Adrenal gland (tissue), 12 donors: ENCODE measurements around the gene HJURP. TPM values are rescaled to one million over a fixed set of nuclear protein-coding genes. Genes with fewer than 3 reads are reported as not detected.
"Not testable (repeated sequence)": the region's sequence is repeated elsewhere in the genome, so short reads cannot be mapped to it uniquely, and the experiment has no call there.

Experiments used
- DNase-seq, 7 donors: peaks; one replicate each; pipeline ENCODE4 v3.0.0-alpha.2; 2019 to 2020
- H3K27ac ChIP-seq, 5 donors: fragments of 200-600 bp; sonication (generic) in 4 of 5; 1 replicate in 3 of 5; 2 replicates in 2 of 5; pipeline versions ENCODE4 v1.5.1 to v1.8.0; 2016 to 2020; ENCODE audit warnings: mild to moderate bottlenecking in 1 of 5
- H3K27me3 ChIP-seq: fragments of 200-600 bp; 2 replicates; pipeline ENCODE4 v1.8.0; 2021
- H3K36me3 ChIP-seq, 2 donors: fragments of 200-600 bp; replicated peaks in 1 of 2; 1 replicate in 1 of 2; 2 replicates in 1 of 2; pipeline versions ENCODE4 v1.5.1 to v1.8.0; 2018 to 2022
- H3K4me1 ChIP-seq, 2 donors: fragments of 200-600 bp; replicated peaks in 1 of 2; 1 replicate in 1 of 2; 2 replicates in 1 of 2; pipeline versions ENCODE4 v1.5.1 to v1.8.0; 2018 to 2021
- H3K4me3 ChIP-seq, 4 donors: fragments of 200-600 bp; sonication (generic) in 3 of 4; one replicate each; pipeline ENCODE4 v1.5.1; 2016 to 2018
- H3K9me3 ChIP-seq, 3 donors: fragments of 200-600 bp; sonication (generic) in 1 of 3; replicated peaks in 1 of 3; 1 replicate in 2 of 3; 2 replicates in 1 of 3; pipeline versions ENCODE4 v1.5.1 to v1.8.0; 2016 to 2021
- CTCF ChIP-seq, 6 experiments: fragments of 450-650 bp in 4 of 6; fragments of 200-600 bp in 2 of 6; sonication (generic) in 1 of 6; IDR thresholded peaks; 1 replicate in 5 of 6; 2 replicates in 1 of 6; pipeline versions ENCODE4 v1.5.1 to v1.8.0; 2016 to 2021; ENCODE audit warnings: antibody characterized with exemption in 6 of 6, mild to moderate bottlenecking in 2 of 6, moderate library complexity in 1 of 6
- POLR2A ChIP-seq, 2 donors: fragments of 450-650 bp; IDR thresholded peaks; one replicate each; pipeline ENCODE4 v1.6.1; 2017; ENCODE audit warnings: antibody characterized with exemption in 2 of 2, mild to moderate bottlenecking in 2 of 2, moderate library complexity in 1 of 2
- WGBS, 4 donors: extraction: QIAGEN DNeasy Blood & Tissue Kit in 2 of 4; methylation state at CpG; one replicate each; pipeline versions ENCODE4 v1.1.5 to v1.1.7; 2013 to 2017; 5-methylcytosine and 5-hydroxymethylcytosine counted together
- intact Hi-C, 2 donors: fragments of 100-400 bp; cut with DNase I; formaldehyde crosslinking; loops; one replicate each; pipeline versions ENCODE4 v1.14.1 to v1.15.0; 2022 to 2023
- polyA plus RNA-seq, 3 donors: library from polyadenylated mRNA; stranded (reverse); fragments of 200-250 nt in 2 of 3; fragments of 350-450 nt in 1 of 3; fragmentation: Illumina TruSeq in 1 of 3; extraction: RNeasy Lipid Tissue Mini Kit (QIAGEN cat#74804) in 1 of 3; gene quantifications; one replicate each; pipeline ENCODE4 v1.2.3, GENCODE V29; 2013 to 2014
- total RNA-seq, 9 donors: library from RNA; depleted of rRNA in 4 of 9; stranded (reverse); fragments of >200 nt in 4 of 9; fragments of 120-200 nt in 1 of 9; fragmentation: NEBNext Ultra II Directional in 1 of 9; extraction: Animal tissue kit (Norgen Biotek cat#: 25700) in 1 of 9; gene quantifications; one replicate each; pipeline versions ENCODE4 v1.1.0 to v1.2.4, GENCODE V29; 2013 to 2023
- donor health status: healthy with polysubstance abuse.
- donor health status: Bipolar disorder and iron deficiency.
- donor health status: DM: yes; HTN: yes; CAD: no.
- donor health status: DM: no; HTN: no; CAD: no.
- donor health status: DM: no; HTN: no; CAD: no.
- donor health status: DM: yes; HTN: yes; CAD: no.

HJURP gene
- total and polyA plus RNA-seq, 12 donors, result 0.28 to 7.5 (median 1.6) TPM

- no peaks in the 10 kb centered on the region for H3K9me3 ChIP-seq
- no peaks in the 10 kb centered on the region for H3K36me3 ChIP-seq
- H3K27me3 ChIP-seq, result peaks cover 6% of the 10 kb centered on the region
- H3K4me3 ChIP-seq, result no peak overlapping the region
- DNase-seq, result peak in 5 of 7 donors; percentile 33 to 46 (median 43)
- no peak overlapping the region for H3K27ac ChIP-seq
- WGBS, 4 donors, result 74 to 93% (median 79%) methylated on average over 2 of the region's 2 CpGs
- H3K4me1 ChIP-seq, result no peaks in the 10 kb centered on the region
- intact Hi-C loops, result no loop called here
- no peak for TF ChIP-seq POLR2A (IDR thresholded peaks at IDR 0.05)
- TF ChIP-seq CTCF (IDR thresholded peaks at IDR 0.05), result no peak
Observed at GRCh38 chr2:233892793-233893192, 38.5 kb upstream of the HJURP start.

- intact Hi-C loops, result no loop called here
- DNase-seq, result no peak
Observed at GRCh38 chr2:233882353-233882752, 28.0 kb upstream of the HJURP start.

GRCh38 chr2:233872125-233872524, 17.8 kb upstream of the HJURP start:
- H3K27me3 ChIP-seq, intact Hi-C loops, DNase-seq, H3K27ac ChIP-seq, H3K36me3 ChIP-seq, H3K4me1 ChIP-seq, H3K4me3 ChIP-seq: not testable (repeated sequence)
- H3K9me3 ChIP-seq, result peaks cover 0 to 10% (median 0%) of the 10 kb centered on the region in 3 donors
- 38 to 41% (median 40%) methylated on average over 2 of the region's 2 CpGs for WGBS, 4 donors

More at GRCh38 chr2:233882353-233882752, 28.0 kb upstream of the HJURP start:
- Histone ChIP-seq H3K27me3 (no peaks in the 10 kb centered on the region), H3K4me1 (no peaks in the 10 kb centered on the region), H3K4me3 (no peak overlapping the region), H3K27ac (no peak overlapping the region), H3K36me3 (no peaks in the 10 kb centered on the region), H3K9me3 (no peaks in the 10 kb centered on the region)
- TF ChIP-seq CTCF (IDR thresholded peaks at IDR 0.05) (no peak), POLR2A (IDR thresholded peaks at IDR 0.05) (no peak)

- no peak overlapping the region for H3K27ac ChIP-seq
- H3K36me3 ChIP-seq, result no peaks in the 10 kb centered on the region
- TF ChIP-seq CTCF (IDR thresholded peaks at IDR 0.05) (no peak), POLR2A (IDR thresholded peaks at IDR 0.05) (no peak)
- DNase-seq, result no peak
- H3K27me3 ChIP-seq, result no peaks in the 10 kb centered on the region
- intact Hi-C loops, result no loop called here
- no peak overlapping the region for H3K4me3 ChIP-seq
- peaks cover 0 to 10% (median 0%) of the 10 kb centered on the region in 3 donors for H3K9me3 ChIP-seq
- 53 to 63% (median 57%) methylated on average over 4 of the region's 4 CpGs for WGBS, 4 donors
- H3K4me1 ChIP-seq, result no peaks in the 10 kb centered on the region
Observed at GRCh38 chr2:233871432-233871831, 17.1 kb upstream of the HJURP start.

- Histone ChIP-seq H3K36me3 (no peaks in the 10 kb centered on the region), H3K9me3 (peaks cover 0 to 10% (median 0%) of the 10 kb centered on the region in 3 donors), H3K27me3 (no peaks in the 10 kb centered on the region), H3K4me3 (peak within 1 kb of the TSS in 2 of 4 donors; percentile 35 to 53), H3K27ac (peak within 1 kb of the TSS in 1 of 5 donors; percentile 30), H3K4me1 (no peaks in the 10 kb centered on the region)
- DNase-seq, result peak in 4 of 7 donors; percentile 19 to 31 (median 25)
- WGBS, 4 donors, result 10 to 13% (median 12%) methylated on average over 49 to 50 of the region's 50 CpGs
- intact Hi-C loops, result no loop called here
- TF ChIP-seq POLR2A (IDR thresholded peaks at IDR 0.05), result no peak
- TF ChIP-seq CTCF (IDR thresholded peaks at IDR 0.05), result no peak
Observed at GRCh38 chr2:233867993-233868532, 13.7 kb upstream of the HJURP start, which contains the start of gene MSL3B. TSS of gene MSL3B (minus strand) at chr2:233868386.
